ENCODE measurements around the gene CEACAM7.

CEACAM7 gene

DNA sequence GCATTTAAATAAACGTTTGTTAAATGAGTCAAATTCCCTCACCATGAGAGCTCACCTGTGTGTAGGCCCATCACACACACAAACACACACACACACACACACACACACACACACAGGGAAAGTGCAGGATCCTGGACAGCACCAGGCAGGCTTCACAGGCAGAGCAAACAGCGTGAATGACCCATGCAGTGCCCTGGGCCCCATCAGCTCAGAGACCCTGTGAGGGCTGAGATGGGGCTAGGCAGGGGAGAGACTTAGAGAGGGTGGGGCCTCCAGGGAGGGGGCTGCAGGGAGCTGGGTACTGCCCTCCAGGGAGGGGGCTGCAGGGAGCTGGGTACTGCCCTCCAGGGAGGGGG lies 11.9 kb upstream of the CEACAM7 start:
- Histone ChIP-seq H3K4ac (ENCODE audit: low read depth in 1 of 2, low read length in 2 of 2) (no peak overlapping the region), H3K14ac (ENCODE audit: low read length in 2 of 2) (no peak overlapping the region), H3K23ac (ENCODE audit: low read length in 2 of 2) (no peak overlapping the region), H4K8ac (ENCODE audit: low read length) (no peak overlapping the region), H3K4me2 (ENCODE audit: low read length, poor library complexity, severe bottlenecking) (no peak overlapping the region), H3K27ac (ENCODE audit: low read length, poor library complexity, severe bottlenecking) (no peak overlapping the region), H2BK120ac (ENCODE audit: low read depth, low read length) (no peak overlapping the region), H3K9ac (ENCODE audit: low read length) (no peak overlapping the region), H3K4me1 (ENCODE audit: control insufficient read depth, insufficient read depth, low read depth, low read length) (no peaks in the 10 kb centered on the region), H3K4me3 (ENCODE audit: insufficient read depth in 1 of 2, low read depth in 1 of 2, low read length in 2 of 2) (no peak overlapping the region), H2AFZ (ENCODE audit: low read depth, low read length) (no peak overlapping the region), H2BK15ac (ENCODE audit: low read depth, poor library complexity, severe bottlenecking) (no peak overlapping the region), H3K36me3 (ENCODE audit: control insufficient read depth in 1 of 2, insufficient read depth in 2 of 2, low read depth in 1 of 2, low read length in 2 of 2) (no peaks in the 10 kb centered on the region), H3K9me3 (ENCODE audit: control insufficient read depth, low read length) (no peaks in the 10 kb centered on the region), H2BK5ac (ENCODE audit: low read depth, low read length, poor library complexity, severe bottlenecking) (no peak overlapping the region), H3K18ac (ENCODE audit: low read depth in 1 of 2, low read length in 2 of 2) (no peak overlapping the region), H3K27me3 (ENCODE audit: control insufficient read depth in 1 of 2, insufficient read depth in 1 of 2, low read length in 2 of 2) (peaks cover 0 to 24% of the 10 kb centered on the region in 2 experiments), H4K91ac (ENCODE audit: low read length) (no peak overlapping the region), H2BK12ac (ENCODE audit: low read length in 2 of 2) (no peak overlapping the region), H3K79me1 (replicated peaks; ENCODE audit: low read length, poor library complexity, severe bottlenecking) (no peaks in the 10 kb centered on the region), H2AK5ac (ENCODE audit: low read length, severe bottlenecking) (no peak overlapping the region)
- DNase-seq, result no peak
- WGBS, result 52% methylated on average over 2 of the region's 2 CpGs

DNA sequence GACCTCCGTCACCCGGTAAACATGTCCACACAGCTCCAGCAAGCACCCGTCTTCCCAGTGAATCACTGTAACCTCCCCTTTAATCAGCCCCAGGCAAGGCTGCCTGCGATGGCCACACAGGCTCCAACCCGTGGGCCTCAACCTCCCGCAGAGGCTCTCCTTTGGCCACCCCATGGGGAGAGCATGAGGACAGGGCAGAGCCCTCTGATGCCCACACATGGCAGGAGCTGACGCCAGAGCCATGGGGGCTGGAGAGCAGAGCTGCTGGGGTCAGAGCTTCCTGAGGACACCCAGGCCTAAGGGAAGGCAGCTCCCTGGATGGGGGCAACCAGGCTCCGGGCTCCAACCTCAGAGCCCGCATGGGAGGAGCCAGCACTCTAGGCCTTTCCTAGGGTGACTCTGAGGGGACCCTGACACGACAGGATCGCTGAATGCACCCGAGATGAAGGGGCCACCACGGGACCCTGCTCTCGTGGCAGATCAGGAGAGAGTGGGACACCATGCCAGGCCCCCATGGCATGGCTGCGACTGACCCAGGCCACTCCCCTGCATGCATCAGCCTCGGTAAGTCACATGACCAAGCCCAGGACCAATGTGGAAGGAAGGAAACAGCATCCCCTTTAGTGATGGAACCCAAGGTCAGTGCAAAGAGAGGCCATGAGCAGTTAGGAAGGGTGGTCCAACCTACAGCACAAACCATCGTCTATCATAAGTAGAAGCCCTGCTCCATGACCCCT lies 11.3 kb upstream of the CEACAM7 start:
- no peak overlapping the region for H3K4me2 ChIP-seq (ENCODE audit: low read length, poor library complexity, severe bottlenecking)
- H3K9me3 ChIP-seq (ENCODE audit: control insufficient read depth, low read length), result no peaks in the 10 kb centered on the region

DNA sequence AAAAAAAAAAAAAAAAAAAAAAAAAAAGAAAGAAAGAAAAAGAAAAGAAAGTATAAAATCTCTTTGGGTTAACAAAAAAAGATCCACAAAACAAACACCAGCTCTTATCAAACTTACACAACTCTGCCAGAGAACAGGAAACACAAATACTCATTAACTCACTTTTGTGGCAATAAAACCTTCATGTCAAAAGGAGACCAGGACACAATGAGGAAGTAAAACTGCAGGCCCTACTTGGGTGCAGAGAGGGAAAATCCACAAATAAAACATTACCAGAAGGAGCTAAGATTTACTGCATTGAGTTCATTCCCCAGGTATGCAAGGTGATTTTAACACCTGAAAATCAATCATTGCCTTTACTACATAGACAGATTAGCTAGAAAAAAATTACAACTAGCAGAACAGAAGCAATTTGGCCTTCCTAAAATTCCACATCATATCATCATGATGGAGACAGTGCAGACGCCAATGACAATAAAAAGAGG lies 10.7 kb upstream of the CEACAM7 start:
- Histone ChIP-seq H3K14ac (ENCODE audit: low read length in 2 of 2) (no peak overlapping the region), H2BK15ac (ENCODE audit: low read depth, poor library complexity, severe bottlenecking) (no peak overlapping the region), H4K91ac (ENCODE audit: low read length) (no peak overlapping the region), H3K9ac (ENCODE audit: low read length) (no peak overlapping the region), H3K4me2 (ENCODE audit: low read length, poor library complexity, severe bottlenecking) (no peak overlapping the region), H2AFZ (ENCODE audit: low read depth, low read length) (no peak overlapping the region), H2BK5ac (ENCODE audit: low read depth, low read length, poor library complexity, severe bottlenecking) (no peak overlapping the region), H3K36me3 (ENCODE audit: control insufficient read depth in 1 of 2, insufficient read depth in 2 of 2, low read depth in 1 of 2, low read length in 2 of 2) (no peaks in the 10 kb centered on the region), H3K18ac (ENCODE audit: low read depth in 1 of 2, low read length in 2 of 2) (no peak overlapping the region), H2BK12ac (ENCODE audit: low read length in 2 of 2) (no peak overlapping the region), H3K79me1 (replicated peaks; ENCODE audit: low read length, poor library complexity, severe bottlenecking) (no peaks in the 10 kb centered on the region), H3K4me1 (ENCODE audit: control insufficient read depth, insufficient read depth, low read depth, low read length) (no peaks in the 10 kb centered on the region), H3K23ac (ENCODE audit: low read length in 2 of 2) (no peak overlapping the region), H2BK120ac (ENCODE audit: low read depth, low read length) (no peak overlapping the region), H3K27me3 (ENCODE audit: control insufficient read depth in 1 of 2, insufficient read depth in 1 of 2, low read length in 2 of 2) (peaks cover 0 to 17% of the 10 kb centered on the region in 2 experiments), H3K4ac (ENCODE audit: low read depth in 1 of 2, low read length in 2 of 2) (no peak overlapping the region), H2AK5ac (ENCODE audit: low read length, severe bottlenecking) (no peak overlapping the region), H4K8ac (ENCODE audit: low read length) (no peak overlapping the region), H3K27ac (ENCODE audit: low read length, poor library complexity, severe bottlenecking) (no peak overlapping the region), H3K4me3 (ENCODE audit: insufficient read depth in 1 of 2, low read depth in 1 of 2, low read length in 2 of 2) (no peak overlapping the region), H3K9me3 (ENCODE audit: control insufficient read depth, low read length) (no peaks in the 10 kb centered on the region)
- DNase-seq, result no peak
- 85% methylated on average over 1 of the region's 1 CpG for WGBS

More for the DNA sequence above, 11.3 kb upstream of the CEACAM7 start:
- no peak overlapping the region for H3K14ac ChIP-seq (ENCODE audit: low read length in 2 of 2)
- H4K8ac ChIP-seq (ENCODE audit: low read length), result no peak overlapping the region
- no peak overlapping the region for H2AFZ ChIP-seq (ENCODE audit: low read depth, low read length)
- H4K91ac ChIP-seq (ENCODE audit: low read length), result no peak overlapping the region
- no peak overlapping the region for H3K18ac ChIP-seq (ENCODE audit: low read depth in 1 of 2, low read length in 2 of 2)
- no peak for DNase-seq
- no peak overlapping the region for H2BK5ac ChIP-seq (ENCODE audit: low read depth, low read length, poor library complexity, severe bottlenecking)
- no peaks in the 10 kb centered on the region for H3K4me1 ChIP-seq (ENCODE audit: control insufficient read depth, insufficient read depth, low read depth, low read length)
- no peak overlapping the region for H2BK12ac ChIP-seq (ENCODE audit: low read length in 2 of 2)
- no peaks in the 10 kb centered on the region for H3K79me1 ChIP-seq (replicated peaks; ENCODE audit: low read length, poor library complexity, severe bottlenecking)
- H2BK120ac ChIP-seq (ENCODE audit: low read depth, low read length), result no peak overlapping the region
- no peaks in the 10 kb centered on the region for H3K36me3 ChIP-seq (ENCODE audit: control insufficient read depth in 1 of 2, insufficient read depth in 2 of 2, low read depth in 1 of 2, low read length in 2 of 2)
- no peak overlapping the region for H3K23ac ChIP-seq (ENCODE audit: low read length in 2 of 2)
- no peak overlapping the region for H3K27ac ChIP-seq (ENCODE audit: low read length, poor library complexity, severe bottlenecking)
- no peak overlapping the region for H3K9ac ChIP-seq (ENCODE audit: low read length)
- WGBS, result 61% methylated on average over 17 of the region's 17 CpGs
- H2BK15ac ChIP-seq (ENCODE audit: low read depth, poor library complexity, severe bottlenecking), result no peak overlapping the region
- no peak overlapping the region for H3K4ac ChIP-seq (ENCODE audit: low read depth in 1 of 2, low read length in 2 of 2)
- peaks cover 0 to 24% of the 10 kb centered on the region in 2 experiments for H3K27me3 ChIP-seq (ENCODE audit: control insufficient read depth in 1 of 2, insufficient read depth in 1 of 2, low read length in 2 of 2)
- no peak overlapping the region for H2AK5ac ChIP-seq (ENCODE audit: low read length, severe bottlenecking)
- H3K4me3 ChIP-seq (ENCODE audit: insufficient read depth in 1 of 2, low read depth in 1 of 2, low read length in 2 of 2), result no peak overlapping the region

GRCh38 chr19:41697198-41697855 lies 9.3 kb upstream of the CEACAM7 start:
- Histone ChIP-seq H4K8ac (ENCODE audit: low read length) (no peak overlapping the region), H3K36me3 (ENCODE audit: control insufficient read depth in 1 of 2, insufficient read depth in 2 of 2, low read depth in 1 of 2, low read length in 2 of 2) (no peaks in the 10 kb centered on the region), H3K27ac (ENCODE audit: low read length, poor library complexity, severe bottlenecking) (no peak overlapping the region), H3K9ac (ENCODE audit: low read length) (no peak overlapping the region), H4K91ac (ENCODE audit: low read length) (no peak overlapping the region), H3K27me3 (ENCODE audit: control insufficient read depth in 1 of 2, insufficient read depth in 1 of 2, low read length in 2 of 2) (peaks cover 0 to 14% of the 10 kb centered on the region in 2 experiments), H3K14ac (ENCODE audit: low read length in 2 of 2) (no peak overlapping the region), H2AFZ (ENCODE audit: low read depth, low read length) (no peak overlapping the region), H3K79me1 (replicated peaks; ENCODE audit: low read length, poor library complexity, severe bottlenecking) (no peaks in the 10 kb centered on the region), H3K4ac (ENCODE audit: low read depth in 1 of 2, low read length in 2 of 2) (no peak overlapping the region), H2AK5ac (ENCODE audit: low read length, severe bottlenecking) (no peak overlapping the region), H3K9me3 (ENCODE audit: control insufficient read depth, low read length) (peaks cover 5% of the 10 kb centered on the region), H3K4me2 (ENCODE audit: low read length, poor library complexity, severe bottlenecking) (no peak overlapping the region), H2BK120ac (ENCODE audit: low read depth, low read length) (no peak overlapping the region), H2BK15ac (ENCODE audit: low read depth, poor library complexity, severe bottlenecking) (no peak overlapping the region), H3K18ac (ENCODE audit: low read depth in 1 of 2, low read length in 2 of 2) (no peak overlapping the region), H3K23ac (ENCODE audit: low read length in 2 of 2) (no peak overlapping the region), H2BK12ac (ENCODE audit: low read length in 2 of 2) (no peak overlapping the region), H2BK5ac (ENCODE audit: low read depth, low read length, poor library complexity, severe bottlenecking) (no peak overlapping the region), H3K4me1 (ENCODE audit: control insufficient read depth, insufficient read depth, low read depth, low read length) (no peaks in the 10 kb centered on the region), H3K4me3 (ENCODE audit: insufficient read depth in 1 of 2, low read depth in 1 of 2, low read length in 2 of 2) (no peak overlapping the region)
- DNase-seq, result no peak
- WGBS, result 41% methylated on average over 9 of the region's 9 CpGs

Data from mesenchymal stem cell (in vitro differentiated cells and primary cell).